Hepatocyte (in vitro differentiated cells): ENCODE results near the gene POLR3GL. TPM values are rescaled to one million over a fixed set of nuclear protein-coding genes. Genes with fewer than 3 reads are reported as not detected.

Experiments used
- DNase-seq: peaks from one replicate; pipeline ENCODE4 v3.0.0-alpha.2; 2016; ENCODE audit warnings: low spot score
- H2AFZ ChIP-seq: fragments of 200-600 bp; sonication (generic); 2 replicates; pipeline ENCODE4 v1.6.0; 2016; ENCODE audit warnings: antibody characterized with exemption, mild to moderate bottlenecking
- H3K27ac ChIP-seq: fragments of 200-600 bp; sonication (generic); 2 replicates; pipeline ENCODE4 v1.5.1; 2016; ENCODE audit warnings: mild to moderate bottlenecking
- H3K27me3 ChIP-seq: fragments of 200-600 bp; sonication (generic); 2 replicates; pipeline ENCODE4 v1.6.1; 2016
- H3K36me3 ChIP-seq: fragments of 200-600 bp; sonication (generic); replicated peaks from 2 replicates; pipeline ENCODE4 v1.5.1; 2016; ENCODE audit warnings: low read depth; ENCODE audit not compliant: insufficient read depth
- H3K4me1 ChIP-seq: fragments of 200-600 bp; sonication (generic); 2 replicates; pipeline ENCODE4 v1.5.1; 2016; ENCODE audit warnings: mild to moderate bottlenecking, moderate library complexity; ENCODE audit not compliant: insufficient read depth
- H3K4me2 ChIP-seq: fragments of 200-600 bp; sonication (generic); 2 replicates; pipeline ENCODE4 v1.6.0; 2016
- H3K4me3 ChIP-seq: fragments of 200-600 bp; sonication (generic); 2 replicates; pipeline ENCODE4 v1.5.1; 2016; ENCODE audit warnings: mild to moderate bottlenecking
- H3K79me2 ChIP-seq: fragments of 200-600 bp; sonication (generic); 2 replicates; pipeline ENCODE4 v1.6.0; 2017; ENCODE audit warnings: mild to moderate bottlenecking
- H3K9me2 ChIP-seq: fragments of 200-600 bp; sonication (generic); replicated peaks from 2 replicates; pipeline ENCODE4 v1.6.0; 2017; ENCODE audit warnings: mild to moderate bottlenecking; ENCODE audit not compliant: insufficient read depth
- H3K9me3 ChIP-seq: fragments of 200-600 bp; sonication (generic); 2 replicates; pipeline ENCODE4 v1.5.1; 2016; ENCODE audit warnings: low read depth, mild to moderate bottlenecking
- H4K20me1 ChIP-seq: fragments of 200-600 bp; sonication (generic); 2 replicates; pipeline ENCODE4 v1.6.0; 2016; ENCODE audit warnings: mild to moderate bottlenecking; ENCODE audit not compliant: insufficient read depth, poor library complexity, severe bottlenecking
- EZH2 ChIP-seq: fragments of 200-600 bp; sonication (generic); IDR thresholded peaks from 2 replicates; pipeline ENCODE4 v1.6.1; 2016; ENCODE audit warnings: antibody characterized with exemption, mild to moderate bottlenecking, borderline replicate concordance
- EZH2phosphoT487 ChIP-seq: fragments of 200-600 bp; sonication (generic); IDR thresholded peaks from one replicate; pipeline ENCODE4 v1.6.1; 2018; ENCODE audit warnings: antibody characterized with exemption, mild to moderate bottlenecking, low read depth, moderate library complexity; ENCODE audit not compliant: unreplicated experiment, severe bottlenecking
- WGBS: methylation state at CpG from one replicate; pipeline ENCODE4 v1.1.6; 2016; ENCODE audit warnings: low lambda C conversion rate; ENCODE audit errors: missing lambda C conversion rate; 5-methylcytosine and 5-hydroxymethylcytosine counted together
- polyA plus RNA-seq: library from polyadenylated mRNA; unstranded; fragments of >200 nt; fragmentation: Nextera tagmentation; extraction: Ambion mirVana; gene quantifications from 2 replicates; pipeline ENCODE4 v1.2.1, GENCODE V29; 2016
- total RNA-seq: library from RNA; depleted of rRNA; stranded (reverse); fragments of >200 nt; gene quantifications from 2 replicates; pipeline ENCODE4 v1.2.3, GENCODE V29; 2014
- TF ChIP-seq, protein P1 (sequence below): fragments of 200-600 bp; sonication (generic); IDR thresholded peaks from 2 replicates; pipeline ENCODE4 v1.5.1; 2016; ENCODE audit warnings: antibody characterized with exemption, mild to moderate bottlenecking; ENCODE audit not compliant: poor library complexity

Gene POLR3GL
- total and polyA plus RNA-seq, 2 experiments from 2014 or later, result 10.5 to 27.3 TPM

DNA sequence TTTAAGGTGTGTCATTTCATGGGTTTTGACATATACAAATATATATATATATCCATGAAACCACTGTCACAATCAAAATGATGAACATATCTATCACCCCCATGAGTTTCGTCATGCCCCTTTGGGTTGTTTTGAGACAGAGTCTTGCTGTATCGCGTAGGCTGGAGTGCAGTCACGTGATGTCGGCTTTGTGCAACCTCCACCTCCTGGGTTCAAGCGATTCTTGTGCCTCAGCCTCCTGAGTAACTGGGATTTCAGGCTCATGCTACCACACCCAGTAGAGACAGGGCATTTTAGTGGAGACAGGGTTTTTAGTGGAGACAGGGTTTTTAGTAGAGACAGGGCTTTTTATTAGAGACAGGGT is 49.1 kb downstream of the POLR3GL start:
- H3K4me2 ChIP-seq, result no peak overlapping the region

DNA sequence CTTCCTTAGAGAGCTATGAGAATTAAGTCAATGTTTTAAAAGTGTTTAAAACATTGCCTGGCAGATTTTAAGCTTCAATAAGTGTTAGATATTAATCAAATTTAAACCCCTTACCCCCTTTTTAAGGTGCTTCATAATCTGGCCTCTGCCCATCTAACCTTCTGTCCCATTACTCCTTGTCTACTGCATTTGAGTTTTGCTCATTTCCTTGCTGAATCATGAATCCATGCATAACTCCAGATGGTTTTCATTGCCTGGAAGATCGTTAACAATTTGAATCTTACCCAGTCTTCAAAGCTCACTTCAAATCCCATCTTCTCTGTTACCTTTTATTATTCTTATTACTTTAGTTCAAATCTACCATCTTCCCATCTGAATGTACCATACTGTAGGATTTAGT is 52.4 kb downstream of the POLR3GL start:
- H2AFZ ChIP-seq, result no peak overlapping the region
- H3K4me3 ChIP-seq, result no peak overlapping the region
- peaks cover 58% of the 10 kb centered on the region for H3K27me3 ChIP-seq
- no peaks in the 10 kb centered on the region for H3K4me1 ChIP-seq
- TF ChIP-seq, protein P1, sequence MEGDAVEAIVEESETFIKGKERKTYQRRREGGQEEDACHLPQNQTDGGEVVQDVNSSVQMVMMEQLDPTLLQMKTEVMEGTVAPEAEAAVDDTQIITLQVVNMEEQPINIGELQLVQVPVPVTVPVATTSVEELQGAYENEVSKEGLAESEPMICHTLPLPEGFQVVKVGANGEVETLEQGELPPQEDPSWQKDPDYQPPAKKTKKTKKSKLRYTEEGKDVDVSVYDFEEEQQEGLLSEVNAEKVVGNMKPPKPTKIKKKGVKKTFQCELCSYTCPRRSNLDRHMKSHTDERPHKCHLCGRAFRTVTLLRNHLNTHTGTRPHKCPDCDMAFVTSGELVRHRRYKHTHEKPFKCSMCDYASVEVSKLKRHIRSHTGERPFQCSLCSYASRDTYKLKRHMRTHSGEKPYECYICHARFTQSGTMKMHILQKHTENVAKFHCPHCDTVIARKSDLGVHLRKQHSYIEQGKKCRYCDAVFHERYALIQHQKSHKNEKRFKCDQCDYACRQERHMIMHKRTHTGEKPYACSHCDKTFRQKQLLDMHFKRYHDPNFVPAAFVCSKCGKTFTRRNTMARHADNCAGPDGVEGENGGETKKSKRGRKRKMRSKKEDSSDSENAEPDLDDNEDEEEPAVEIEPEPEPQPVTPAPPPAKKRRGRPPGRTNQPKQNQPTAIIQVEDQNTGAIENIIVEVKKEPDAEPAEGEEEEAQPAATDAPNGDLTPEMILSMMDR, result no peak
- no peaks in the 10 kb centered on the region for H3K36me3 ChIP-seq
- no peak for DNase-seq
- H3K9me3 ChIP-seq, result no peaks in the 10 kb centered on the region
- H3K79me2 ChIP-seq, result no peaks in the 10 kb centered on the region
- no peaks in the 10 kb centered on the region for H3K9me2 ChIP-seq
- H4K20me1 ChIP-seq, result no peaks in the 10 kb centered on the region
- no peak overlapping the region for H3K4me2 ChIP-seq
- 55% methylated on average over 1 of the region's 1 CpG for WGBS
- no peak overlapping the region for H3K27ac ChIP-seq

More for the DNA sequence above, 49.1 kb downstream of the POLR3GL start:
- Histone ChIP-seq H3K9me3 (no peaks in the 10 kb centered on the region), H4K20me1 (no peaks in the 10 kb centered on the region), H3K27ac (no peak overlapping the region), H3K4me3 (no peak overlapping the region), H3K27me3 (peaks cover 28% of the 10 kb centered on the region), H3K79me2 (no peaks in the 10 kb centered on the region), H2AFZ (no peak overlapping the region), H3K9me2 (no peaks in the 10 kb centered on the region), H3K36me3 (no peaks in the 10 kb centered on the region), H3K4me1 (no peaks in the 10 kb centered on the region)
- TF ChIP-seq, protein P1, result no peak
- TF ChIP-seq EZH2phosphoT487 (no peak), EZH2 (no peak)
- no peak for DNase-seq
- 82% methylated on average over 6 of the region's 6 CpGs for WGBS

DNA sequence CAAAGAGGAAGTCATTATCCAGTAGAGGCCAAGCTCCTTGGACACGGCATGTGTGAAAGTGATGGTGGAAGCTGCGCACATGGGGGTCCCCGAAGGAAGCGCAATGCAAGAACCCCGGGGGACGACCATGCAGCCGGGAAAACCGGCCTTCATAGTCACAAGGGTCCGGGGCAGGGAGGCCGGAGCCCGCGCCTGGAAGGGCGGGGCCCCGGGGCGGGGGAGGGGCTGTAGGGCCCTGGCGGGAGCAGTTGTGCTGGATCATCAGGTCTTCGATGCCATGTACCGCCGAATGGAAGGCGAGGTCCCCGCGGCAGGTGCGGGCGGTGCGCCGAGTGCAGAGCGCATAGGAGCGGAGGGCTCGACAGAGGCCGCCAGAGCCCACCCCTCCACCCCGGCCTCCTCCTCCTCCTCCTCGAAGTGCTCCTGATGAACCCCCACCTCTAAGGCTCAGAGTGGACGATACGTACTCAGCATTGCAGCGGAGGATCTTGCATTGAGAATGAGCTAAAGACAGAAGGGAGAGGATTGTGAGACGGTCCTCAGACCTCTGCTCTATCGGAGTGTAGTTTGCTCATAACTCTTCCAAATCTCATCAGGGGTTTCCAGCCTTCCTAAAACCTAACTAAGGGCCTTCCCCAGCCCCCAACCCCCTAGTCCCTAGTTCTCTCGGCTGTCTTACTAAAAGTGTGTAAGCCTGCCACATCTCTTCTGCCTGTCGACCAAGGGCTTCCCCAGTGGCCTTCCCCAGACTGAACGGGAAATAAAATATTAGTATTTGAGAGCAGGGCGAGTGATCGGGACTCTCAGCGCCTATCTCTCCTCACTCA is 55.0 kb downstream of the POLR3GL start:
- no peaks in the 10 kb centered on the region for H4K20me1 ChIP-seq
- no peak for TF ChIP-seq EZH2
- TF ChIP-seq, protein P1, result no peak
- TF ChIP-seq EZH2phosphoT487, result no peak
- 46% methylated on average over 24 of the region's 43 CpGs for WGBS
- no peaks in the 10 kb centered on the region for H3K36me3 ChIP-seq
- no peaks in the 10 kb centered on the region for H3K4me1 ChIP-seq
- no peak overlapping the region for H3K4me3 ChIP-seq
- H3K27ac ChIP-seq, result no peak overlapping the region
- DNase-seq, result no peak
- no peaks in the 10 kb centered on the region for H3K9me2 ChIP-seq
- H3K27me3 ChIP-seq, result peaks cover 65% of the 10 kb centered on the region
- no peaks in the 10 kb centered on the region for H3K9me3 ChIP-seq
- no peak overlapping the region for H2AFZ ChIP-seq
- H3K79me2 ChIP-seq, result no peaks in the 10 kb centered on the region
- H3K4me2 ChIP-seq, result peak overlapping the region; percentile 71
